ENCODE measurements around the gene STK26.

DNA sequence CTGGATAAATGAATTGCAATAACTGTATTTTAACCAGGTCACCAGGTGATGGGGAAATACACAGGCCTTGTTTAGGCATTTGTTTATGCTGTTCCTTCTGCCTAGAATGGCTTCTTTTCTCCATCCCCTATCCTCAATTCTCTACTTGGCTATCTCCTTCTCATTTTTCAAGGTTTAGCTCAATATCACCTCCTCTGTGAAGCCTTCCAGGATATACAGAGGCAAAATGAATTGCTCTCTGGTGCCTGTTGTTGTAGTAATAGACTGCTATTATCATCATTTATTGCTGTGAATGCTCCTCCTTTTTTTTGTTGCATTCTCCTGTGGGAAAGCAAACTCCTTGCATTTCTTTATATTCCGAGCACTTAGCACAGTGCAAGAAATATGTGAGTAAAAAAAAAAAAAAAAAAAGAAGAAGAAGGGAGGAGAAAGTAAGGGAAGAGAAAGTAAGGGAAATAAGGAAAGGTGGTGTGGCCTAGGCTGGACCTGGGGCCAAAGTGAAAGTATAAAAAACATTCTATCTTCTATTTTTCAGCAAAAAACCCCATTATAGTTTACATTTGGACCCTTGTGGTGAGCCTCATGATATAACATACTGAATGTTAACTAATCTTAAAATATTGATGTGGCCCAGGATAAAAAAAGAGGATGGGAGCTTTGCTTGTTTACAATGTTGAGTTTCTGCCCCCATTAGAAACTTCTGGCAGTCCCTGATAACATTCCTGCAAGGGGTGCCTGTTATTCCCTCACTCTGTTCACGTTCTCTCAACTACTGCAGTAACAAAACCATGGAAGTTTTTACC is 6.3 kb upstream of the STK26 start:
- TF ChIP-seq, protein P1, sequence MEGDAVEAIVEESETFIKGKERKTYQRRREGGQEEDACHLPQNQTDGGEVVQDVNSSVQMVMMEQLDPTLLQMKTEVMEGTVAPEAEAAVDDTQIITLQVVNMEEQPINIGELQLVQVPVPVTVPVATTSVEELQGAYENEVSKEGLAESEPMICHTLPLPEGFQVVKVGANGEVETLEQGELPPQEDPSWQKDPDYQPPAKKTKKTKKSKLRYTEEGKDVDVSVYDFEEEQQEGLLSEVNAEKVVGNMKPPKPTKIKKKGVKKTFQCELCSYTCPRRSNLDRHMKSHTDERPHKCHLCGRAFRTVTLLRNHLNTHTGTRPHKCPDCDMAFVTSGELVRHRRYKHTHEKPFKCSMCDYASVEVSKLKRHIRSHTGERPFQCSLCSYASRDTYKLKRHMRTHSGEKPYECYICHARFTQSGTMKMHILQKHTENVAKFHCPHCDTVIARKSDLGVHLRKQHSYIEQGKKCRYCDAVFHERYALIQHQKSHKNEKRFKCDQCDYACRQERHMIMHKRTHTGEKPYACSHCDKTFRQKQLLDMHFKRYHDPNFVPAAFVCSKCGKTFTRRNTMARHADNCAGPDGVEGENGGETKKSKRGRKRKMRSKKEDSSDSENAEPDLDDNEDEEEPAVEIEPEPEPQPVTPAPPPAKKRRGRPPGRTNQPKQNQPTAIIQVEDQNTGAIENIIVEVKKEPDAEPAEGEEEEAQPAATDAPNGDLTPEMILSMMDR (IDR thresholded peaks at IDR 0.05) = no peak
- TF ChIP-seq POLR2A (IDR thresholded peaks at IDR 0.05; ENCODE audit: low read depth) (no peak), EP300 (IDR thresholded peaks at IDR 0.05) (no peak)

Data from esophagus muscularis mucosa (tissue), 4 donors.